ENCODE results near the gene BLM. TPM values are rescaled to one million over a fixed set of nuclear protein-coding genes. Genes with fewer than 3 reads are reported as not detected.

BLM gene
- total RNA-seq, 1 donor from 2014 or later, result 11.5 TPM

DNA sequence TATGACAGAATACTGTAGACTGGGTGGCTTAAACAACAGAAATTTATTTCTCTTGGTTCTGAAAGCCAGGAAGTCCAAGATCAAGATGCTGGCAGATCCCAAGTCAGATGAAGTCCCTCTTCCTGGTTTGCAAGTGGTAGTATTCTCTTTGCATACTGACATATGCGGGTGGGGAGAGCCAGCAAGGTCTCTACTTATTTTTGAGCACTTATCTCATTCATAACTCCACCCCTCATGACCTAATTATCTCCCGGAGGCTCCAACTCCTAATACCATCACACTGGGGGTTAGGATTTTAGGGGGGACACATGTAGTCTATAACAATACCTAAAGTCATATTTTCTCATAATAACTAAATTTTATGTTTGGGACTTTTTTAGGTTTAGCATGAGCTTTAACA is 65.3 kb downstream of the BLM start:
- Mint-ChIP-seq H3K27me3 (ENCODE audit: unreplicated experiment) (peaks cover 2% of the 10 kb centered on the region), H3K9me3 (ENCODE audit: unreplicated experiment) (no peaks in the 10 kb centered on the region), H3K4me1 (ENCODE audit: unreplicated experiment) (peaks cover 16% of the 10 kb centered on the region), H3K36me3 (ENCODE audit: low read depth, unreplicated experiment) (no peaks in the 10 kb centered on the region), H3K4me3 (ENCODE audit: unreplicated experiment) (no peak overlapping the region), H3K27ac (ENCODE audit: unreplicated experiment) (no peak overlapping the region)
- TF ChIP-seq, protein P1, sequence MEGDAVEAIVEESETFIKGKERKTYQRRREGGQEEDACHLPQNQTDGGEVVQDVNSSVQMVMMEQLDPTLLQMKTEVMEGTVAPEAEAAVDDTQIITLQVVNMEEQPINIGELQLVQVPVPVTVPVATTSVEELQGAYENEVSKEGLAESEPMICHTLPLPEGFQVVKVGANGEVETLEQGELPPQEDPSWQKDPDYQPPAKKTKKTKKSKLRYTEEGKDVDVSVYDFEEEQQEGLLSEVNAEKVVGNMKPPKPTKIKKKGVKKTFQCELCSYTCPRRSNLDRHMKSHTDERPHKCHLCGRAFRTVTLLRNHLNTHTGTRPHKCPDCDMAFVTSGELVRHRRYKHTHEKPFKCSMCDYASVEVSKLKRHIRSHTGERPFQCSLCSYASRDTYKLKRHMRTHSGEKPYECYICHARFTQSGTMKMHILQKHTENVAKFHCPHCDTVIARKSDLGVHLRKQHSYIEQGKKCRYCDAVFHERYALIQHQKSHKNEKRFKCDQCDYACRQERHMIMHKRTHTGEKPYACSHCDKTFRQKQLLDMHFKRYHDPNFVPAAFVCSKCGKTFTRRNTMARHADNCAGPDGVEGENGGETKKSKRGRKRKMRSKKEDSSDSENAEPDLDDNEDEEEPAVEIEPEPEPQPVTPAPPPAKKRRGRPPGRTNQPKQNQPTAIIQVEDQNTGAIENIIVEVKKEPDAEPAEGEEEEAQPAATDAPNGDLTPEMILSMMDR (IDR thresholded peaks at IDR 0.05; ENCODE audit: unreplicated experiment), result no peak
- no peak for DNase-seq (ENCODE audit: low spot score)

DNA sequence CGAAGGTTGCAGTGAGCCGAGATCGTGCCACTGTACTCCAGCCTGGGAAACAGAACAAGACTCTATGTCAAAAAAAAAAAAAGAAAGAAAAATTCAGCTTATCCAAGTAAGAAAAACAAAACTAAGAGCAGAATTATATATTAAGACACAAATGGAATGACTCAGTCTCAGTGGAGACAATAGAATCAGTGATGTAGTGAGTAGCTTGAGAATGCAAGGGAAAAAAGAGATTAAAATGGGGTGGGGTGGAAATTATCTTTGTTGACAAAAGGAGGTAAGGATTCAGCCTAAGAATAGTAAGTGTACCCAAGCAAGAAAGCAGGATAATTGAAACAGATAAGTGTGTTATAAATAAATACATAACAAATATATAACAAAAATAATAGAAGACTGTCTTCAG is 70.7 kb downstream of the BLM start:
- H3K4me1 Mint-ChIP-seq (ENCODE audit: unreplicated experiment), result no peaks in the 10 kb centered on the region
- TF ChIP-seq, protein P1 (IDR thresholded peaks at IDR 0.05; ENCODE audit: unreplicated experiment), result no peak
- no peak overlapping the region for H3K27ac Mint-ChIP-seq (ENCODE audit: unreplicated experiment)
- H3K4me3 Mint-ChIP-seq (ENCODE audit: unreplicated experiment), result no peak overlapping the region
- no peaks in the 10 kb centered on the region for H3K36me3 Mint-ChIP-seq (ENCODE audit: low read depth, unreplicated experiment)
- peaks cover 2% of the 10 kb centered on the region for H3K27me3 Mint-ChIP-seq (ENCODE audit: unreplicated experiment)
- DNase-seq (ENCODE audit: low spot score), result no peak
- H3K9me3 Mint-ChIP-seq (ENCODE audit: unreplicated experiment), result no peaks in the 10 kb centered on the region

DNA sequence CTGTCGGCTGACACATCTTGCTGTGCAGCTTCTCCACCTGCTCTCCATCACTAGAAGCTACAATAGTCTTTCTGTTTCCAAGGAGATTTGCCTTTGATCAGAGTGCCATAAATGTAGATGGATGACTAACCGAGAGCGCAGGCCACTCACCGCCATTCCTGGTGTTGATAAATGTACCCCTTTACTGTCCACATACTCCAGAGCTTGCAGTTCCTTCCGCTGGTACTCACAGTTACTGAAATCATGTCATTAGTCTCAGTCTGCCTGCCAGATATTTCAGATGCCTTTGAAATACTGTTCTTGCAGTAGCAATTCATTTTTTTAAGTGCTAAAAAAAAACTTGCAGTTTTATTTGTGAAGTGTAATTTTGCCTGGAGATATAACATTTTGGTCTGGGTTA is 72.3 kb downstream of the BLM start:
- no peak overlapping the region for H3K27ac Mint-ChIP-seq (ENCODE audit: unreplicated experiment)
- H3K9me3 Mint-ChIP-seq (ENCODE audit: unreplicated experiment), result no peaks in the 10 kb centered on the region
- peaks cover 2% of the 10 kb centered on the region for H3K27me3 Mint-ChIP-seq (ENCODE audit: unreplicated experiment)
- DNase-seq (ENCODE audit: low spot score), result no peak
- H3K4me3 Mint-ChIP-seq (ENCODE audit: unreplicated experiment), result no peak overlapping the region
- TF ChIP-seq, protein P1 (IDR thresholded peaks at IDR 0.05; ENCODE audit: unreplicated experiment), result no peak
- H3K36me3 Mint-ChIP-seq (ENCODE audit: low read depth, unreplicated experiment), result no peaks in the 10 kb centered on the region
- H3K4me1 Mint-ChIP-seq (ENCODE audit: unreplicated experiment), result no peaks in the 10 kb centered on the region

DNA sequence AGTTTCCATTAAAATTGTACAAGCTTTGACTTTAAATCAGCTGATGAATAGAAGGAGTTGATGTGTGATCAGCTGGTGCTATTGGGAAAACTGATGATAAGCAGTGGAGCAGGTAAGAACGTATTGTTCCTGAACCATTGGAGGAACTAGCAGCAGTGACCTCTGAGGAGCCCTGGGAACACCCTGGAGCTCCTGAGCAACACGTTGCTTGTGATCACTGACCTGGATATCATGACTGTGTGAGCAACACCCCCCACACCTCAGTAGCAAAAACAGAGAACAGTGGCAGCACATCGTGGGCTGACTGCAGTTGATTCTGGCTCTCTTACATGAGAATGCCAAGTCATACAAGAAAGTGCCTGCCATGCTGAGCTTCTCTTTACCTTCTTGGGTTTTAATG is 72.9 kb downstream of the BLM start:
- Mint-ChIP-seq H3K36me3 (ENCODE audit: low read depth, unreplicated experiment) (no peaks in the 10 kb centered on the region), H3K4me1 (ENCODE audit: unreplicated experiment) (no peaks in the 10 kb centered on the region), H3K27me3 (ENCODE audit: unreplicated experiment) (peaks cover 2% of the 10 kb centered on the region), H3K4me3 (ENCODE audit: unreplicated experiment) (no peak overlapping the region), H3K27ac (ENCODE audit: unreplicated experiment) (no peak overlapping the region), H3K9me3 (ENCODE audit: unreplicated experiment) (no peaks in the 10 kb centered on the region)
- no peak for DNase-seq (ENCODE audit: low spot score)
- TF ChIP-seq, protein P1 (IDR thresholded peaks at IDR 0.05; ENCODE audit: unreplicated experiment), result no peak

DNA sequence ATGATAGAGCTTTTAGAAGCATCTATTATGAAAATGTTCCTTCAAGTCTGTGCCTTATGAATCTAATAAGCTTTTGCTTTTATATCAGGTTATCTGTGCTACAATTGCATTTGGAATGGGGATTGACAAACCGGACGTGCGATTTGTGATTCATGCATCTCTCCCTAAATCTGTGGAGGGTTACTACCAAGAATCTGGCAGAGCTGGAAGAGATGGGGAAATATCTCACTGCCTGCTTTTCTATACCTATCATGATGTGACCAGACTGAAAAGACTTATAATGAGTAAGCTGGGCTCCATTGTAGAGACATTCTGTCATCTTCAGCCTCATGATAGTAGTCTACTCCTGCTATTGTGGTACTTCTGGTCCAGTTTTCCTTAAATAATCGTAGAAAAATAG is 73.4 kb downstream of the BLM start:
- TF ChIP-seq, protein P1 (IDR thresholded peaks at IDR 0.05; ENCODE audit: unreplicated experiment), result no peak
- no peak overlapping the region for H3K4me3 Mint-ChIP-seq (ENCODE audit: unreplicated experiment)
- no peaks in the 10 kb centered on the region for H3K9me3 Mint-ChIP-seq (ENCODE audit: unreplicated experiment)
- no peaks in the 10 kb centered on the region for H3K4me1 Mint-ChIP-seq (ENCODE audit: unreplicated experiment)
- H3K36me3 Mint-ChIP-seq (ENCODE audit: low read depth, unreplicated experiment), result peaks cover 2% of the 10 kb centered on the region
- peaks cover 2% of the 10 kb centered on the region for H3K27me3 Mint-ChIP-seq (ENCODE audit: unreplicated experiment)
- no peak overlapping the region for H3K27ac Mint-ChIP-seq (ENCODE audit: unreplicated experiment)
- DNase-seq (ENCODE audit: low spot score), result no peak
